HepG2 (cell line): ENCODE data around the gene VEGFA. TPM values are rescaled to one million over a fixed set of nuclear protein-coding genes. Genes with fewer than 3 reads are reported as not detected.
A peak's percentile ranks its signal among the peaks of the same experiment; 100 is the strongest.

Source experiments
- CHD4 ChIP-seq: fragments of 200-600 bp; sonication (generic); IDR thresholded peaks from 2 replicates; pipeline ENCODE4 v1.7.0; 2017; ENCODE audit warnings: mild to moderate bottlenecking, low read length, borderline replicate concordance
- DNMT1 ChIP-seq: sonication (generic); formaldehyde crosslinking; IDR thresholded peaks from 2 replicates; pipeline ENCODE4 v1.5.1; 2020; ENCODE audit warnings: mild to moderate bottlenecking, missing genetic modification reagents
- FOXJ3 ChIP-seq: sonication (generic); formaldehyde crosslinking; IDR thresholded peaks from 2 replicates; pipeline ENCODE4 v1.4.0; 2020; ENCODE audit warnings: missing genetic modification reagents, mild to moderate bottlenecking, borderline replicate concordance
- FOXP1 ChIP-seq, 2 experiments: fragments of 450-650 bp in 1 of 2; IDR thresholded peaks; 2 replicates each; pipeline ENCODE4 v1.6.1; 2017 to 2018; ENCODE audit warnings: antibody characterized with exemption in 1 of 2
- MTA3 ChIP-seq: sonication (generic); formaldehyde crosslinking; IDR thresholded peaks from 2 replicates; pipeline ENCODE4 v1.4.0; 2020; ENCODE audit warnings: missing genetic modification reagents
- MYNN ChIP-seq: sonication (generic); formaldehyde crosslinking; IDR thresholded peaks from 2 replicates; pipeline ENCODE4 v1.4.0; 2020; ENCODE audit warnings: mild to moderate bottlenecking, low read depth, missing genetic modification reagents
- NRL ChIP-seq: sonication (generic); formaldehyde crosslinking; IDR thresholded peaks from 2 replicates; pipeline ENCODE4 v1.5.0; 2020; ENCODE audit warnings: missing genetic modification reagents, mild to moderate bottlenecking, moderate library complexity, borderline replicate concordance
- RNF2 ChIP-seq: fragments of 450-650 bp; conservative IDR thresholded peaks from 2 replicates; pipeline ENCODE4 v1.6.1; 2016; ENCODE audit warnings: low read depth
- SMARCE1 ChIP-seq: fragments of 450-650 bp; IDR thresholded peaks from 2 replicates; pipeline ENCODE4 v1.6.1; 2017; ENCODE audit warnings: borderline replicate concordance
- TAF1 ChIP-seq: sonication (generic); formaldehyde crosslinking; IDR thresholded peaks from 2 replicates; pipeline ENCODE4 v1.4.0; 2020; ENCODE audit warnings: missing genetic modification reagents
- ZFP91 ChIP-seq: sonication (generic); formaldehyde crosslinking; IDR thresholded peaks from 2 replicates; pipeline ENCODE4 v1.9.0; 2022; ENCODE audit warnings: missing genetic modification reagents, mild to moderate bottlenecking, borderline replicate concordance
- ZNF329 ChIP-seq: sonication (generic); formaldehyde crosslinking; IDR thresholded peaks from 2 replicates; pipeline ENCODE4 v1.9.0; 2021; ENCODE audit warnings: low read depth, mild to moderate bottlenecking, missing genetic modification reagents
- ZNF343 ChIP-seq: sonication (generic); formaldehyde crosslinking; IDR thresholded peaks from 2 replicates; pipeline ENCODE4 v1.4.0; 2020; ENCODE audit warnings: mild to moderate bottlenecking, missing genetic modification reagents
- ZNF546 ChIP-seq: sonication (generic); formaldehyde crosslinking; conservative IDR thresholded peaks from 2 replicates; pipeline ENCODE4 v1.8.1; 2023; ENCODE audit warnings: mild to moderate bottlenecking, missing genetic modification reagents
- ZNF703 ChIP-seq: sonication (generic); formaldehyde crosslinking; IDR thresholded peaks from 2 replicates; pipeline ENCODE4 v1.5.1; 2020; ENCODE audit warnings: missing genetic modification reagents, mild to moderate bottlenecking, moderate library complexity, borderline replicate concordance
- polyA plus RNA-seq, 8 experiments: library from polyadenylated mRNA; depleted of rRNA in 3 of 8; stranded (reverse) in 7 of 8; unstranded in 1 of 8; fragments of >200 nt; fragmentation: Illumina TruSeq in 4 of 8; extraction: Trizol in 4 of 8; gene quantifications; 2 replicates each; pipeline versions ENCODE4 v1.2.1 to v1.2.3, GENCODE V29; 2011 to 2016; ENCODE audit warnings: low read depth in 4 of 8, missing spikeins in 1 of 8, mixed read lengths in 1 of 8; ENCODE audit not compliant: insufficient read depth in 1 of 8
- total RNA-seq, 5 experiments: library from RNA; depleted of rRNA; stranded (reverse); fragments of >200 nt; fragmentation: Illumina TruSeq; extraction: Trizol; gene quantifications; 2 replicates each; pipeline ENCODE4 v1.2.3, GENCODE V29; 2016; ENCODE audit warnings: low read depth in 1 of 5
- TF ChIP-seq, protein P1 (sequence below): sonication (generic); formaldehyde crosslinking; IDR thresholded peaks from 2 replicates; pipeline ENCODE4 v1.4.0; 2020; ENCODE audit warnings: mild to moderate bottlenecking, missing genetic modification reagents
- TF ChIP-seq, protein P2 (sequence below): sonication (generic); formaldehyde crosslinking; IDR thresholded peaks from 2 replicates; pipeline ENCODE4 v1.5.0; 2020; ENCODE audit warnings: mild to moderate bottlenecking, missing genetic modification reagents
- TF ChIP-seq, protein P3 (sequence below): sonication (generic); formaldehyde crosslinking; IDR thresholded peaks from 2 replicates; pipeline ENCODE4 v1.4.0; 2020; ENCODE audit warnings: mild to moderate bottlenecking, missing genetic modification reagents
- TF ChIP-seq, protein P4 (sequence below): sonication (generic); formaldehyde crosslinking; IDR thresholded peaks from 2 replicates; pipeline ENCODE4 v1.4.0; 2020; ENCODE audit warnings: mild to moderate bottlenecking, missing genetic modification reagents
- TF ChIP-seq, protein P5 (sequence below): sonication (generic); formaldehyde crosslinking; IDR thresholded peaks from 2 replicates; pipeline ENCODE4 v1.9.0; 2021; ENCODE audit warnings: missing genetic modification reagents, borderline replicate concordance

The VEGFA gene
- total and polyA plus RNA-seq, 2 of the 13 experiments (the other 11 are each of a cell fraction or from before 2014, with no cell fraction given) = 68.1 to 629 TPM

GRCh38 chr6:43772681-43773049, 2.7 kb downstream of the VEGFA start (continued):
- TF ChIP-seq ZFP91 (CRISPR knock-in tag) (peak; percentile 35; the same call in 1 of the 2 replicates), DNMT1 (CRISPR knock-in tag) (no peak), TAF1 (CRISPR knock-in tag) (0 out of 2 replicates have a peak, but pooled peaks have one; percentile 18), RNF2 (no peak), FOXP1 (IDR thresholded peaks at IDR 0.05) (no peak), FOXP1 (CRISPR knock-in tag; IDR thresholded peaks at IDR 0.05) (no peak), ZNF329 (CRISPR knock-in tag) (no peak), CHD4 (no peak), ZNF546 (CRISPR knock-in tag) (no peak), MTA3 (CRISPR knock-in tag) (no peak), ZNF343 (CRISPR knock-in tag) (no peak), NRL (CRISPR knock-in tag) (0 out of 2 replicates have a peak, but pooled peaks have one; percentile 15), FOXJ3 (CRISPR knock-in tag) (no peak), MYNN (0 out of 2 replicates have a peak, but pooled peaks have one; percentile 0), SMARCE1 (no peak), ZNF703 (CRISPR knock-in tag) (no peak)
- TF ChIP-seq, protein P1, sequence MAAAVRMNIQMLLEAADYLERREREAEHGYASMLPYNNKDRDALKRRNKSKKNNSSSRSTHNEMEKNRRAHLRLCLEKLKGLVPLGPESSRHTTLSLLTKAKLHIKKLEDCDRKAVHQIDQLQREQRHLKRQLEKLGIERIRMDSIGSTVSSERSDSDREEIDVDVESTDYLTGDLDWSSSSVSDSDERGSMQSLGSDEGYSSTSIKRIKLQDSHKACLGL (CRISPR knock-in tag) = no peak; the same call in 1 of the 2 replicates
- TF ChIP-seq, protein P2, sequence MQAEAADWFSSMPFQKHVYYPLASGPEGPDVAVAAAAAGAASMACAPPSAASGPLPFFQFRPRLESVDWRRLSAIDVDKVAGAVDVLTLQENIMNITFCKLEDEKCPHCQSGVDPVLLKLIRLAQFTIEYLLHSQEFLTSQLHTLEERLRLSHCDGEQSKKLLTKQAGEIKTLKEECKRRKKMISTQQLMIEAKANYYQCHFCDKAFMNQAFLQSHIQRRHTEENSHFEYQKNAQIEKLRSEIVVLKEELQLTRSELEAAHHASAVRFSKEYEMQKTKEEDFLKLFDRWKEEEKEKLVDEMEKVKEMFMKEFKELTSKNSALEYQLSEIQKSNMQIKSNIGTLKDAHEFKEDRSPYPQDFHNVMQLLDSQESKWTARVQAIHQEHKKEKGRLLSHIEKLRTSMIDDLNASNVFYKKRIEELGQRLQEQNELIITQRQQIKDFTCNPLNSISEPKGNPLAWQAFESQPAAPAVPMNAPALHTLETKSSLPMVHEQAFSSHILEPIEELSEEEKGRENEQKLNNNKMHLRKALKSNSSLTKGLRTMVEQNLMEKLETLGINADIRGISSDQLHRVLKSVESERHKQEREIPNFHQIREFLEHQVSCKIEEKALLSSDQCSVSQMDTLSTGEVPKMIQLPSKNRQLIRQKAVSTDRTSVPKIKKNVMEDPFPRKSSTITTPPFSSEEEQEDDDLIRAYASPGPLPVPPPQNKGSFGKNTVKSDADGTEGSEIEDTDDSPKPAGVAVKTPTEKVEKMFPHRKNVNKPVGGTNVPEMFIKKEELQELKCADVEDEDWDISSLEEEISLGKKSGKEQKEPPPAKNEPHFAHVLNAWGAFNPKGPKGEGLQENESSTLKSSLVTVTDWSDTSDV (CRISPR knock-in tag) = no peak
- TF ChIP-seq, protein P3, sequence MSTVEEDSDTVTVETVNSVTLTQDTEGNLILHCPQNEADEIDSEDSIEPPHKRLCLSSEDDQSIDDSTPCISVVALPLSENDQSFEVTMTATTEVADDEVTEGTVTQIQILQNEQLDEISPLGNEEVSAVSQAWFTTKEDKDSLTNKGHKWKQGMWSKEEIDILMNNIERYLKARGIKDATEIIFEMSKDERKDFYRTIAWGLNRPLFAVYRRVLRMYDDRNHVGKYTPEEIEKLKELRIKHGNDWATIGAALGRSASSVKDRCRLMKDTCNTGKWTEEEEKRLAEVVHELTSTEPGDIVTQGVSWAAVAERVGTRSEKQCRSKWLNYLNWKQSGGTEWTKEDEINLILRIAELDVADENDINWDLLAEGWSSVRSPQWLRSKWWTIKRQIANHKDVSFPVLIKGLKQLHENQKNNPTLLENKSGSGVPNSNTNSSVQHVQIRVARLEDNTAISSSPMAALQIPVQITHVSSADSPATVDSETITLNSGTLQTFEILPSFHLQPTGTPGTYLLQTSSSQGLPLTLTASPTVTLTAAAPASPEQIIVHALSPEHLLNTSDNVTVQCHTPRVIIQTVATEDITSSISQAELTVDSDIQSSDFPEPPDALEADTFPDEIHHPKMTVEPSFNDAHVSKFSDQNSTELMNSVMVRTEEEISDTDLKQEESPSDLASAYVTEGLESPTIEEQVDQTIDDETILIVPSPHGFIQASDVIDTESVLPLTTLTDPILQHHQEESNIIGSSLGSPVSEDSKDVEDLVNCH (CRISPR knock-in tag) = no peak
- TF ChIP-seq, protein P4, sequence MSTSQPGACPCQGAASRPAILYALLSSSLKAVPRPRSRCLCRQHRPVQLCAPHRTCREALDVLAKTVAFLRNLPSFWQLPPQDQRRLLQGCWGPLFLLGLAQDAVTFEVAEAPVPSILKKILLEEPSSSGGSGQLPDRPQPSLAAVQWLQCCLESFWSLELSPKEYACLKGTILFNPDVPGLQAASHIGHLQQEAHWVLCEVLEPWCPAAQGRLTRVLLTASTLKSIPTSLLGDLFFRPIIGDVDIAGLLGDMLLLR (CRISPR knock-in tag) = no peak
- TF ChIP-seq, protein P5, sequence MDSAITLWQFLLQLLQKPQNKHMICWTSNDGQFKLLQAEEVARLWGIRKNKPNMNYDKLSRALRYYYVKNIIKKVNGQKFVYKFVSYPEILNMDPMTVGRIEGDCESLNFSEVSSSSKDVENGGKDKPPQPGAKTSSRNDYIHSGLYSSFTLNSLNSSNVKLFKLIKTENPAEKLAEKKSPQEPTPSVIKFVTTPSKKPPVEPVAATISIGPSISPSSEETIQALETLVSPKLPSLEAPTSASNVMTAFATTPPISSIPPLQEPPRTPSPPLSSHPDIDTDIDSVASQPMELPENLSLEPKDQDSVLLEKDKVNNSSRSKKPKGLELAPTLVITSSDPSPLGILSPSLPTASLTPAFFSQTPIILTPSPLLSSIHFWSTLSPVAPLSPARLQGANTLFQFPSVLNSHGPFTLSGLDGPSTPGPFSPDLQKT (CRISPR knock-in tag) = no peak
